SK-N-MC (cell line): ENCODE results near the gene ZCCHC2.

Source experiments
- DNase-seq: peaks from one replicate; pipeline ENCODE4 v3.0.0-alpha.2; 2011; ENCODE audit warnings: low read depth, low spot score
- H3K27ac ChIP-seq: fragments of 200-600 bp; sonication (generic); 2 replicates; pipeline ENCODE4 v1.5.1; 2016; ENCODE audit warnings: mixed run types
- H3K36me3 ChIP-seq: fragments of 200-600 bp; sonication (generic); 2 replicates; pipeline ENCODE4 v1.6.1; 2017; ENCODE audit warnings: antibody characterized with exemption, low read length, mixed read lengths; ENCODE audit not compliant: insufficient read depth
- H3K4me3 ChIP-seq: fragments of 200-600 bp; sonication (generic); 2 replicates; pipeline ENCODE4 v1.5.1; 2016
- H3K9ac ChIP-seq: fragments of 200-600 bp; sonication (generic); 2 replicates; pipeline ENCODE4 v1.8.0; 2017; ENCODE audit warnings: mixed run types, mixed read lengths; ENCODE audit not compliant: insufficient read length
- H3K9me3 ChIP-seq: fragments of 200-600 bp; sonication (generic); 2 replicates; pipeline ENCODE4 v1.6.1; 2017; ENCODE audit warnings: low read depth, mild to moderate bottlenecking, antibody characterized with exemption, low read length, moderate library complexity, mixed read lengths
- EZH2 ChIP-seq: fragments of 200-600 bp; sonication (generic); IDR thresholded peaks from one replicate; pipeline ENCODE4 v1.6.1; 2017; ENCODE audit warnings: antibody characterized with exemption
- FOXP2 ChIP-seq: optimal IDR thresholded peaks from 2 replicates; pipeline ENCODE3; 2011; ENCODE audit warnings: mild to moderate bottlenecking, moderate library complexity; ENCODE audit not compliant: insufficient read depth; ENCODE audit errors: extremely low read length, control extremely low read depth
- POLR2AphosphoS5 ChIP-seq: IDR thresholded peaks from 2 replicates; pipeline ENCODE4 v1.6.1; 2012; ENCODE audit warnings: mild to moderate bottlenecking, low read depth, low read length, borderline replicate concordance

ZCCHC2 gene

DNA sequence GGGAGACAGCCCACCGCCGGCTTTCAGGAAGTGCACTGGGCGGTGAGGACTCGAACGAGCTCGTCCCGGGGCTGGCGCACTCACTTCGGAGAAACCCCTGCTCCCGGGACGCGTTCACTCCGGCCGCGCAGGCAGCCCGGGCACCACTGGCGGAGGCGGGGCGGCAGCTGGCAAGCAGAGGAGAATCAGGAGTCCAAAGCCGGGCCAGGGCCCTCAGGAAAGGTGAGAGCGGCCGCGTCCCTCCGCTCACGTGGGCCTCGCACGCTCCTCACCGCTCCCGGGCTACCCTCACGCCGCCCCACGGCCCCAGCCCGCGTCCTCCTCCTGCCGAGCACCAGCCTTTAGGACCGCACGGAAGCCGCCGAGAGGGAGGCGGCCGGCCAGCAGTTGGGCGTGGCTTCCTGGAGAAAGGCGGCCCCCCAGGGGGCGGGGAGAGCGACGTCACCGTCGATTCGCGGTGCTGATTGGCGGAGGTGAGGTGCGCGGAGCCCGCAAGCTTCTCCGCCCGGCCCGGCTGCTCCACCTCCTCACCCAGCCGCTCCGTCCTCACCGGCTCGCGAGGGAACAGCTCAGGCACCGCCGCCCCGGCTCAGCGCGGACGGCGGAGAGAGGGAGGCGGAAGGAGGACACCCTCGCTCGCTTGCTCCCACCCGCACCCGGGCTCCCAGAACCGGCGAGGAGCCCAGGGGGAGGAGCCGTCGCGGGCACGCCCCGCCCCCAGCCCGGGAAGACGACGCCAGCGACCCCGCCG, at the start of gene ZCCHC2:
TSS of gene ZCCHC2 (plus strand) at position 522 of the 751 bp plus-strand sequence. CDS start 400 bp downstream, outside the sequence.
- peak within 1 kb of the TSS; percentile 19; the same call in 1 of the 2 replicates for H3K27ac ChIP-seq
- peak; percentile 47 for DNase-seq
- peak within 1 kb of the TSS; percentile 73 for H3K9ac ChIP-seq
- TF ChIP-seq POLR2AphosphoS5 (peak; percentile 79), EZH2 (no peak), FOXP2 (peak; percentile 14)
- H3K36me3 ChIP-seq = no peaks in the 10 kb centered on the region
- peak within 1 kb of the TSS; percentile 91 for H3K4me3 ChIP-seq
- H3K9me3 ChIP-seq = no peaks in the 10 kb centered on the region

GRCh38 chr18:62479574-62479973, 43.3 kb upstream of the ZCCHC2 start:
- no peak overlapping the region for H3K4me3 ChIP-seq
- DNase-seq = no peak
- H3K9ac ChIP-seq = no peak overlapping the region
- H3K36me3 ChIP-seq = no peaks in the 10 kb centered on the region
- no peak for TF ChIP-seq EZH2
- no peak for TF ChIP-seq POLR2AphosphoS5
- TF ChIP-seq FOXP2 = no peak
- H3K9me3 ChIP-seq = no peaks in the 10 kb centered on the region; the same call in 1 of the 2 replicates
- H3K27ac ChIP-seq = no peak overlapping the region

GRCh38 chr18:62480927-62481326, 41.9 kb upstream of the ZCCHC2 start:
- DNase-seq = no peak
- Histone ChIP-seq H3K9me3 (no peaks in the 10 kb centered on the region; the same call in 1 of the 2 replicates), H3K36me3 (no peaks in the 10 kb centered on the region), H3K27ac (no peak overlapping the region), H3K4me3 (no peak overlapping the region), H3K9ac (no peak overlapping the region)
- TF ChIP-seq POLR2AphosphoS5 (no peak), EZH2 (no peak), FOXP2 (no peak)

- Histone ChIP-seq H3K36me3 (no peaks in the 10 kb centered on the region), H3K9ac (no peak overlapping the region), H3K4me3 (no peak overlapping the region), H3K27ac (no peak overlapping the region), H3K9me3 (no peaks in the 10 kb centered on the region; the same call in 1 of the 2 replicates)
- no peak for TF ChIP-seq EZH2
- TF ChIP-seq POLR2AphosphoS5 = no peak
- no peak for TF ChIP-seq FOXP2
- no peak for DNase-seq
These were observed 37.9 kb upstream of the ZCCHC2 start for GRCh38 chr18:62484941-62485340.

DNA sequence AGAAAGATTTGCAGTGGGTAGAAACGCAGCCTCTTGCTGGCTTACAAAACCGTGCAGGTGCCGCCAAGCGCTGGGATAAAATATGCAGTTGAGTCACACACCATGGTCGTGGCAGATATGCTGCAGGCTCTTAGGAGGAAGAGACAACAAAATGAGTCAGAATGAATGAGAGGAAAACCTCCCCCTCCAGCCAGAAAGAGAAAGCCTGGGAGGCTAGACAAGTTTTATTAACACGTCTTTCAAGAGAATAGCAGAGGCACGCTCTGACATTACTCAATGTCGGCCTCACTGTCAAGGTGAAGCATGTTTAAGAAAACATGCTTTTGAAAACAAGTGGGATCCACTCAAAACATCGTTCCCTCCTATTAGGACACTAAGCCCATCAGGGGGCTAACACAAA, 37.1 kb upstream of the ZCCHC2 start:
- no peak for DNase-seq
- Histone ChIP-seq H3K9me3 (no peaks in the 10 kb centered on the region; the same call in 1 of the 2 replicates), H3K27ac (no peak overlapping the region), H3K36me3 (no peaks in the 10 kb centered on the region), H3K4me3 (no peak overlapping the region), H3K9ac (no peak overlapping the region)
- no peak for TF ChIP-seq POLR2AphosphoS5
- no peak for TF ChIP-seq EZH2
- no peak for TF ChIP-seq FOXP2

- TF ChIP-seq FOXP2 = no peak
- no peak for TF ChIP-seq EZH2
- no peak for TF ChIP-seq POLR2AphosphoS5
- Histone ChIP-seq H3K27ac (no peak overlapping the region), H3K9ac (no peak overlapping the region), H3K9me3 (no peaks in the 10 kb centered on the region), H3K4me3 (no peak overlapping the region), H3K36me3 (no peaks in the 10 kb centered on the region)
- no peak for DNase-seq
These were observed 36.4 kb upstream of the ZCCHC2 start for GRCh38 chr18:62486290-62486964.

- TF ChIP-seq FOXP2 = no peak
- TF ChIP-seq EZH2 = no peak
- TF ChIP-seq POLR2AphosphoS5 = no peak
- Histone ChIP-seq H3K4me3 (no peak overlapping the region), H3K27ac (no peak overlapping the region), H3K9me3 (no peaks in the 10 kb centered on the region), H3K9ac (no peak overlapping the region), H3K36me3 (no peaks in the 10 kb centered on the region)
- DNase-seq = no peak
These were observed 35.7 kb upstream of the ZCCHC2 start for GRCh38 chr18:62487161-62487560.

- Histone ChIP-seq H3K36me3 (no peaks in the 10 kb centered on the region), H3K9me3 (no peaks in the 10 kb centered on the region), H3K4me3 (no peak overlapping the region), H3K9ac (no peak overlapping the region), H3K27ac (no peak overlapping the region)
- TF ChIP-seq FOXP2 (no peak), EZH2 (no peak), POLR2AphosphoS5 (no peak)
- DNase-seq = no peak
These were observed 31.7 kb upstream of the ZCCHC2 start for GRCh38 chr18:62490967-62491695.
